OCI-LY1 (cell line): ENCODE results near the gene EID3.

Experiments
- H2AFZ ChIP-seq: fragments of 200-600 bp; sonication (generic), shearing (Covaris generic); 2 replicates; pipeline ENCODE4 v1.6.0; 2014; ENCODE audit warnings: antibody characterized with exemption, mild to moderate bottlenecking, low read length
- H3F3A ChIP-seq: fragments of 200-600 bp; sonication (generic), shearing (Covaris generic); 2 replicates; pipeline ENCODE4 v1.6.0; 2014; ENCODE audit warnings: mild to moderate bottlenecking, antibody characterized with exemption, low read length, moderate library complexity; ENCODE audit not compliant: insufficient read depth
- H3K27ac ChIP-seq: fragments of 200-600 bp; sonication (generic); 2 replicates; pipeline ENCODE4 v1.5.1; 2014; ENCODE audit warnings: low read length, mixed run types, mild to moderate bottlenecking, low read depth; ENCODE audit not compliant: poor library complexity, severe bottlenecking
- H3K27me3 ChIP-seq: fragments of 200-600 bp; sonication (generic); 2 replicates; pipeline ENCODE4 v1.6.0; 2014; ENCODE audit warnings: antibody characterized with exemption, mild to moderate bottlenecking, low read length, moderate library complexity; ENCODE audit not compliant: insufficient read depth
- H3K36me3 ChIP-seq: fragments of 200-600 bp; sonication (generic); 2 replicates; pipeline ENCODE4 v1.6.1; 2014; ENCODE audit warnings: mild to moderate bottlenecking, antibody characterized with exemption, low read length, moderate library complexity, mixed read lengths; ENCODE audit not compliant: insufficient read depth
- H3K4me1 ChIP-seq: fragments of 200-600 bp; sonication (generic); 2 replicates; pipeline ENCODE4 v1.5.1; 2014; ENCODE audit warnings: mild to moderate bottlenecking, low read length, moderate library complexity; ENCODE audit not compliant: insufficient read depth, severe bottlenecking
- H3K4me2 ChIP-seq: fragments of 200-600 bp; sonication (generic), shearing (Covaris generic); 2 replicates; pipeline ENCODE4 v1.6.1; 2014; ENCODE audit warnings: low read length
- H3K4me3 ChIP-seq: fragments of 200-600 bp; sonication (generic); 2 replicates; pipeline ENCODE4 v1.5.1; 2014; ENCODE audit warnings: low read length, low read depth, mild to moderate bottlenecking, mixed read lengths; ENCODE audit not compliant: poor library complexity, severe bottlenecking
- H3K79me2 ChIP-seq: fragments of 200-600 bp; shearing (Covaris generic); 2 replicates; pipeline ENCODE4 v1.6.1; 2016; ENCODE audit warnings: mixed run types, low read length, mixed read lengths; ENCODE audit not compliant: insufficient read depth
- H3K9ac ChIP-seq: fragments of 200-600 bp; sonication (generic), shearing (Covaris generic); 2 replicates; pipeline ENCODE4 v1.6.1; 2014; ENCODE audit warnings: mild to moderate bottlenecking, low read length, mixed read lengths
- H3K9me2 ChIP-seq: fragments of 200-600 bp; sonication (generic), shearing (Covaris generic); 2 replicates; pipeline ENCODE4 v1.6.1; 2014; ENCODE audit warnings: low read depth, mild to moderate bottlenecking, low read length, mixed read lengths
- H3K9me3 ChIP-seq: fragments of 200-600 bp; shearing (Covaris generic); 2 replicates; pipeline ENCODE4 v1.6.1; 2014; ENCODE audit warnings: low read length, mixed read lengths
- H4K20me1 ChIP-seq: fragments of 200-600 bp; sonication (generic), shearing (Covaris generic); 2 replicates; pipeline ENCODE4 v1.6.0; 2016; ENCODE audit warnings: mild to moderate bottlenecking, low read length; ENCODE audit not compliant: insufficient read depth
- CTCF ChIP-seq: fragments of 200-600 bp; sonication (generic), shearing (Covaris generic); IDR thresholded peaks from 2 replicates; pipeline ENCODE4 v1.5.1; 2017; ENCODE audit warnings: mild to moderate bottlenecking, antibody characterized with exemption, low read length, moderate library complexity, mixed read lengths
- EZH2 ChIP-seq: fragments of 200-600 bp; sonication (generic), shearing (Covaris generic); IDR thresholded peaks from 2 replicates; pipeline ENCODE4 v1.8.0; 2017; ENCODE audit warnings: borderline replicate concordance, mixed run types, mild to moderate bottlenecking, antibody characterized with exemption, low read length, moderate library complexity, mixed read lengths

The EID3 gene

GRCh38 chr12:104354167-104354867, 50.8 kb downstream of the EID3 start:
- TF ChIP-seq CTCF (no peak), EZH2 (no peak)
- Histone ChIP-seq H3K4me1 (no peaks in the 10 kb centered on the region), H3K4me3 (no peak overlapping the region), H3F3A (no peaks in the 10 kb centered on the region), H4K20me1 (no peaks in the 10 kb centered on the region), H2AFZ (no peak overlapping the region), H3K4me2 (no peak overlapping the region), H3K27ac (no peak overlapping the region), H3K36me3 (peaks cover 23% of the 10 kb centered on the region), H3K9me3 (no peaks in the 10 kb centered on the region), H3K9me2 (no peaks in the 10 kb centered on the region), H3K9ac (no peak overlapping the region), H3K27me3 (no peaks in the 10 kb centered on the region), H3K79me2 (no peaks in the 10 kb centered on the region)
